Lung (tissue), 12 donors: ENCODE results near the gene DRD5. TPM values are rescaled to one million over a fixed set of nuclear protein-coding genes. Genes with fewer than 3 reads are reported as not detected.
"Not testable (repeated sequence)": the region's sequence is repeated elsewhere in the genome, so short reads cannot be mapped to it uniquely, and the experiment has no call there.

Source experiments
- ATAC-seq: fragments of 200-7000 bp; cut with Tn5 transposase; one replicate; pipeline ENCODE4 v1.9.1; 2020; ENCODE audit warnings: moderate number of reproducible peaks; ENCODE audit not compliant: insufficient read depth, low FRiP score
- DNase-seq, 3 donors: peaks; one replicate each; pipeline ENCODE4 v3.0.0-alpha.2; 2013 to 2017
- H3K27ac ChIP-seq, 2 donors: one replicate each; pipeline ENCODE4 v1.5.1; 2013; ENCODE audit warnings: mild to moderate bottlenecking in 2 of 2, moderate library complexity in 2 of 2, control low read depth in 1 of 2, inconsistent platforms in 1 of 2, low read depth in 1 of 2, low read length in 1 of 2
- H3K27me3 ChIP-seq, 3 donors: one replicate each; pipeline ENCODE4 v1.5.1; 2013; ENCODE audit warnings: low read length in 2 of 3; ENCODE audit not compliant: control insufficient read depth in 3 of 3, insufficient read depth in 3 of 3
- H3K36me3 ChIP-seq, 4 donors: one replicate each; pipeline ENCODE4 v1.5.1; 2013; ENCODE audit warnings: low read length in 4 of 4, mild to moderate bottlenecking in 1 of 4, moderate library complexity in 1 of 4; ENCODE audit not compliant: control insufficient read depth in 4 of 4, insufficient read depth in 4 of 4
- H3K4me1 ChIP-seq, 5 donors: one replicate each; pipeline ENCODE4 v1.5.1; 2013; ENCODE audit warnings: low read length in 5 of 5, mild to moderate bottlenecking in 2 of 5, moderate library complexity in 1 of 5; ENCODE audit not compliant: control insufficient read depth in 5 of 5, insufficient read depth in 5 of 5
- H3K4me3 ChIP-seq: one replicate; pipeline ENCODE4 v1.5.1; 2013; ENCODE audit warnings: mild to moderate bottlenecking, control low read depth, moderate library complexity
- H3K9ac ChIP-seq, 2 donors: one replicate each; pipeline ENCODE4 v1.5.1; 2013; ENCODE audit warnings: low read length in 2 of 2, control low read depth in 1 of 2; ENCODE audit not compliant: insufficient read depth in 1 of 2
- H3K9me3 ChIP-seq, 4 donors: one replicate each; pipeline ENCODE4 v1.5.1; 2013; ENCODE audit warnings: low read length in 3 of 4, mild to moderate bottlenecking in 1 of 4, moderate library complexity in 1 of 4; ENCODE audit not compliant: control insufficient read depth in 4 of 4, insufficient read depth in 3 of 4
- WGBS, 2 donors: extraction: QIAGEN DNeasy Blood & Tissue Kit; methylation state at CpG; one replicate each; pipeline ENCODE4 v1.1.7; 2013; 5-methylcytosine and 5-hydroxymethylcytosine counted together
- polyA plus RNA-seq, 2 donors: library from polyadenylated mRNA; stranded (reverse); fragments of 200-250 nt; gene quantifications; one replicate each; pipeline ENCODE4 v1.2.1, GENCODE V29; 2013
- total RNA-seq, 2 donors: library from RNA; depleted of rRNA in 1 of 2; stranded (reverse); fragments of >200 nt in 1 of 2; gene quantifications; one replicate each; pipeline ENCODE4 v1.2.1, GENCODE V29; 2014 to 2021
- TF ChIP-seq, protein P1 (sequence below): IDR thresholded peaks from 2 replicates; pipeline ENCODE4 v1.5.1; 2012; ENCODE audit warnings: mild to moderate bottlenecking; ENCODE audit errors: control extremely low read depth, extremely low read depth
- donor health status: control.
- donor health status: control.
- donor health status: Bipolar disorder and iron deficiency.
- donor health status: healthy.
- donor health status: DM: yes; HTN: yes; CAD: no.

The DRD5 gene
- total and polyA plus RNA-seq, 4 donors, result 0.02 TPM; not detected in 3

DNA sequence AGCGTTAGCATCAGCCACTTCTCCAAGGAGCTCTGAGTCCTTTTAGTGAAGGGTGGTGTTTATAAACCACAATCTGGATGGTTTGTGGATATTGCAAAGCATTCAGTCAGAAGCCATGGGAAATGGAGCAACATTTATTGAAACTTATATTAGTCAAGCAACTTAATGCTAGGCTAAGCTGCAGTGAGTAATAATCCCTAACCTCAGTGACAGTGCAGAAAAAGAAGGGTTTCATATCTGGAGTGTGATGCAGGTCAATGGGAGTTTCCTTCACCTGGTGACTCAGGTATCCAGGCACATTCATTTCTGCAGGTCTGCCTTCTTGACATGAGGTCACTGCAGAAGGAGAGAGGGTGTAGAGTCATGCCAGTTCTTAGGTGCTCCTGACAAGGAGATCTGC is 10.4 kb upstream of the DRD5 start:
- Histone ChIP-seq H3K9ac (no peak overlapping the region), H3K27me3 (peaks cover 0 to 2% (median 2%) of the 10 kb centered on the region in 3 donors), H3K4me3 (no peak overlapping the region), H3K27ac (no peak overlapping the region), H3K9me3 (peaks cover 0 to 3% (median 0%) of the 10 kb centered on the region in 4 donors), H3K36me3 (no peaks in the 10 kb centered on the region), H3K4me1 (no peaks in the 10 kb centered on the region)
- 5 to 30% methylated on average over 1 of the region's 1 CpG for WGBS, 2 donors
- TF ChIP-seq, protein P1, sequence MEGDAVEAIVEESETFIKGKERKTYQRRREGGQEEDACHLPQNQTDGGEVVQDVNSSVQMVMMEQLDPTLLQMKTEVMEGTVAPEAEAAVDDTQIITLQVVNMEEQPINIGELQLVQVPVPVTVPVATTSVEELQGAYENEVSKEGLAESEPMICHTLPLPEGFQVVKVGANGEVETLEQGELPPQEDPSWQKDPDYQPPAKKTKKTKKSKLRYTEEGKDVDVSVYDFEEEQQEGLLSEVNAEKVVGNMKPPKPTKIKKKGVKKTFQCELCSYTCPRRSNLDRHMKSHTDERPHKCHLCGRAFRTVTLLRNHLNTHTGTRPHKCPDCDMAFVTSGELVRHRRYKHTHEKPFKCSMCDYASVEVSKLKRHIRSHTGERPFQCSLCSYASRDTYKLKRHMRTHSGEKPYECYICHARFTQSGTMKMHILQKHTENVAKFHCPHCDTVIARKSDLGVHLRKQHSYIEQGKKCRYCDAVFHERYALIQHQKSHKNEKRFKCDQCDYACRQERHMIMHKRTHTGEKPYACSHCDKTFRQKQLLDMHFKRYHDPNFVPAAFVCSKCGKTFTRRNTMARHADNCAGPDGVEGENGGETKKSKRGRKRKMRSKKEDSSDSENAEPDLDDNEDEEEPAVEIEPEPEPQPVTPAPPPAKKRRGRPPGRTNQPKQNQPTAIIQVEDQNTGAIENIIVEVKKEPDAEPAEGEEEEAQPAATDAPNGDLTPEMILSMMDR, result no peak
- DNase-seq (no peak), ATAC-seq (no peak)

- H3K36me3 ChIP-seq, result no peaks in the 10 kb centered on the region
- TF ChIP-seq, protein P1, result no peak
- H3K9ac ChIP-seq, result no peak overlapping the region
- H3K9me3 ChIP-seq, result peaks cover 0 to 3% (median 0%) of the 10 kb centered on the region in 4 donors
- no peak overlapping the region for H3K4me3 ChIP-seq
- ATAC-seq, result no peak
- peaks cover 0 to 5% (median 2%) of the 10 kb centered on the region in 3 donors for H3K27me3 ChIP-seq
- H3K4me1 ChIP-seq, result no peaks in the 10 kb centered on the region
- no peak overlapping the region for H3K27ac ChIP-seq
- WGBS, 2 donors, result 57 to 62% methylated on average over 3 of the region's 3 CpGs
- DNase-seq, result no peak
These were observed 8.0 kb upstream of the DRD5 start for GRCh38 chr4:9773471-9773870.

DNA sequence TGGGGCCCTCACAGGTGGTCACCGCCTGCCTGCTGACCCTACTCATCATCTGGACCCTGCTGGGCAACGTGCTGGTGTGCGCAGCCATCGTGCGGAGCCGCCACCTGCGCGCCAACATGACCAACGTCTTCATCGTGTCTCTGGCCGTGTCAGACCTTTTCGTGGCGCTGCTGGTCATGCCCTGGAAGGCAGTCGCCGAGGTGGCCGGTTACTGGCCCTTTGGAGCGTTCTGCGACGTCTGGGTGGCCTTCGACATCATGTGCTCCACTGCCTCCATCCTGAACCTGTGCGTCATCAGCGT is 652 bp downstream of the DRD5 start:
- WGBS, 2 donors, result 48 to 59% methylated on average over 19 to 22 of the region's 22 CpGs
- ATAC-seq, result no peak
- peaks cover 0 to 11% (median 0%) of the 10 kb centered on the region in 4 donors for H3K9me3 ChIP-seq
- peaks cover 0 to 2% (median 0%) of the 10 kb centered on the region in 5 donors for H3K4me1 ChIP-seq
- H3K36me3 ChIP-seq, result no peaks in the 10 kb centered on the region
- peaks cover 6 to 42% (median 24%) of the 10 kb centered on the region in 3 donors for H3K27me3 ChIP-seq
- H3K4me3 ChIP-seq, result no peak overlapping the region
- no peak overlapping the region for H3K27ac ChIP-seq
- TF ChIP-seq, protein P1, result no peak
- H3K9ac ChIP-seq, result no peak overlapping the region
- DNase-seq, result no peak

DNA sequence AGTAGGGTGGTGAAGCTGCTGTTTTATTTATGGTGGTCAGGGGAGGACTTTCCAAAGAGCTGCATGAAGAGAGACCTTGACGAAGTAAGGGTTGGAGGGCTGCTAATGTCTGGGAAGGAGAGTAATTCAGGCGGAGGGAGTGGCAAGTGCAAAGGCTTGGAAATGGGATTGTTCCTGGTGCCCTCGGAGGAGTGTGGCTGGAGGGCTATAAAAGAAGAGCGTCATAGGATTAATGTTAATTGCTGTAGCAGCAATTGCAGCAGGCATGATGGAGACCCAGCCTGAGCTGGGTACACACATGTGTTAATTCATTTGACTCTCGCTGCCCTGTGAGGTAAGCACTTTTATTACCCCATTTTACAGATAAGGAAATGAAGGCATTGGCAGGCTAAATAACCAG is 4.5 kb downstream of the DRD5 start:
- not testable (repeated sequence) for DNase-seq, H3K4me1 ChIP-seq, H3K36me3 ChIP-seq, H3K4me3 ChIP-seq, ATAC-seq, H3K9ac ChIP-seq, H3K27ac ChIP-seq
- peaks cover 6 to 23% (median 15%) of the 10 kb centered on the region in 3 donors for H3K27me3 ChIP-seq
- peaks cover 0 to 11% (median 0%) of the 10 kb centered on the region in 4 donors for H3K9me3 ChIP-seq
- WGBS, 2 donors, result 77 to 85% methylated on average over 5 of the region's 5 CpGs
